Measurements from ENCODE around the gene GUCD1. TPM values are rescaled to one million over a fixed set of nuclear protein-coding genes. Genes with fewer than 3 reads are reported as not detected.
A peak's percentile ranks its signal among the peaks of the same experiment; 100 is the strongest.

GUCD1 gene
- polyA plus RNA-seq, 4 donors = 147 to 494 (median 314) TPM

GRCh38 chr22:24513378-24514240 is 41.3 kb downstream of the GUCD1 start:
- FAIRE-seq (no peak), DNase-seq (no peak)
- Histone ChIP-seq H3K9me3 (ENCODE audit: control insufficient read depth in 2 of 2, insufficient read depth in 1 of 2, low read depth in 1 of 2, low read length in 1 of 2) (no peaks in the 10 kb centered on the region), H3K27me3 (ENCODE audit: control insufficient read depth in 3 of 3, insufficient read depth in 3 of 3, low read length in 3 of 3) (no peaks in the 10 kb centered on the region), H3K27ac (ENCODE audit: low read depth in 1 of 3, low read length in 2 of 3) (peak overlapping the region in 1 of 3 donors; percentile 90), H3K4me3 (ENCODE audit: low read depth in 1 of 3, low read length in 3 of 3) (no peak overlapping the region), H3K4me1 (ENCODE audit: control insufficient read depth in 3 of 3, insufficient read depth in 2 of 3, low read depth in 1 of 3, low read length in 2 of 3) (peaks cover 2 to 74% (median 4%) of the 10 kb centered on the region in 3 donors), H3K36me3 (ENCODE audit: control insufficient read depth in 3 of 3, insufficient read depth in 2 of 3, low read depth in 1 of 3, low read length in 3 of 3) (peaks cover 0 to 8% (median 0%) of the 10 kb centered on the region in 3 donors)
- 74 to 84% (median 76%) methylated on average over 9 of the region's 9 CpGs for WGBS, 3 donors

GRCh38 chr22:24512043-24512442 is 42.9 kb downstream of the GUCD1 start:
- Histone ChIP-seq H3K27me3 (ENCODE audit: control insufficient read depth in 3 of 3, insufficient read depth in 3 of 3, low read length in 3 of 3) (no peaks in the 10 kb centered on the region), H3K27ac (ENCODE audit: low read depth in 1 of 3, low read length in 2 of 3) (no peak overlapping the region), H3K36me3 (ENCODE audit: control insufficient read depth in 3 of 3, insufficient read depth in 2 of 3, low read depth in 1 of 3, low read length in 3 of 3) (peaks cover 0 to 6% (median 0%) of the 10 kb centered on the region in 3 donors), H3K4me3 (ENCODE audit: low read depth in 1 of 3, low read length in 3 of 3) (no peak overlapping the region), H3K9me3 (ENCODE audit: control insufficient read depth in 2 of 2, insufficient read depth in 1 of 2, low read depth in 1 of 2, low read length in 1 of 2) (no peaks in the 10 kb centered on the region), H3K4me1 (ENCODE audit: control insufficient read depth in 3 of 3, insufficient read depth in 2 of 3, low read depth in 1 of 3, low read length in 2 of 3) (peaks cover 6 to 79% (median 7%) of the 10 kb centered on the region in 3 donors)
- 33 to 51% (median 48%) methylated on average over 3 of the region's 3 CpGs for WGBS, 3 donors
- DNase-seq = no peak
- no peak for FAIRE-seq

- no peak for FAIRE-seq
- Histone ChIP-seq H3K27ac (ENCODE audit: low read depth in 1 of 3, low read length in 2 of 3) (peak overlapping the region in 1 of 3 donors; percentile 61), H3K36me3 (ENCODE audit: control insufficient read depth in 3 of 3, insufficient read depth in 2 of 3, low read depth in 1 of 3, low read length in 3 of 3) (peaks cover 0 to 6% (median 0%) of the 10 kb centered on the region in 3 donors), H3K4me3 (ENCODE audit: low read depth in 1 of 3, low read length in 3 of 3) (no peak overlapping the region), H3K4me1 (ENCODE audit: control insufficient read depth in 3 of 3, insufficient read depth in 2 of 3, low read depth in 1 of 3, low read length in 2 of 3) (peaks cover 7 to 82% (median 8%) of the 10 kb centered on the region in 3 donors), H3K9me3 (ENCODE audit: control insufficient read depth in 2 of 2, insufficient read depth in 1 of 2, low read depth in 1 of 2, low read length in 1 of 2) (no peaks in the 10 kb centered on the region), H3K27me3 (ENCODE audit: control insufficient read depth in 3 of 3, insufficient read depth in 3 of 3, low read length in 3 of 3) (no peaks in the 10 kb centered on the region)
- DNase-seq = peak; percentile 37 to 75
- WGBS, 3 donors = 16 to 35% (median 31%) methylated on average over 10 of the region's 10 CpGs
These were observed 44.0 kb downstream of the GUCD1 start for GRCh38 chr22:24510637-24511625.

- H3K36me3 ChIP-seq (ENCODE audit: control insufficient read depth in 3 of 3, insufficient read depth in 2 of 3, low read depth in 1 of 3, low read length in 3 of 3) = peaks cover 0 to 6% (median 0%) of the 10 kb centered on the region in 3 donors
- no peaks in the 10 kb centered on the region for H3K9me3 ChIP-seq (ENCODE audit: control insufficient read depth in 2 of 2, insufficient read depth in 1 of 2, low read depth in 1 of 2, low read length in 1 of 2)
- H3K4me1 ChIP-seq (ENCODE audit: control insufficient read depth in 3 of 3, insufficient read depth in 2 of 3, low read depth in 1 of 3, low read length in 2 of 3) = peaks cover 8 to 75% (median 8%) of the 10 kb centered on the region in 3 donors
- H3K27ac ChIP-seq (ENCODE audit: low read depth in 1 of 3, low read length in 2 of 3) = peak overlapping the region in 1 of 3 donors; percentile 86
- no peak overlapping the region for H3K4me3 ChIP-seq (ENCODE audit: low read depth in 1 of 3, low read length in 3 of 3)
- H3K27me3 ChIP-seq (ENCODE audit: control insufficient read depth in 3 of 3, insufficient read depth in 3 of 3, low read length in 3 of 3) = no peaks in the 10 kb centered on the region
- no peak for DNase-seq
- no peak for FAIRE-seq
- WGBS, 3 donors = 80 to 97% (median 82%) methylated on average over 7 of the region's 7 CpGs
These were observed 47.2 kb downstream of the GUCD1 start for GRCh38 chr22:24507716-24508115.

- no peak for FAIRE-seq
- peaks cover 0 to 6% (median 0%) of the 10 kb centered on the region in 3 donors for H3K36me3 ChIP-seq (ENCODE audit: control insufficient read depth in 3 of 3, insufficient read depth in 2 of 3, low read depth in 1 of 3, low read length in 3 of 3)
- peak; percentile 59 to 65 for DNase-seq
- H3K4me3 ChIP-seq (ENCODE audit: low read depth in 1 of 3, low read length in 3 of 3) = no peak overlapping the region
- peak overlapping the region in 2 of 3 donors; percentile 18 to 86 for H3K27ac ChIP-seq (ENCODE audit: low read depth in 1 of 3, low read length in 2 of 3)
- peaks cover 5 to 79% (median 8%) of the 10 kb centered on the region in 3 donors for H3K4me1 ChIP-seq (ENCODE audit: control insufficient read depth in 3 of 3, insufficient read depth in 2 of 3, low read depth in 1 of 3, low read length in 2 of 3)
- H3K27me3 ChIP-seq (ENCODE audit: control insufficient read depth in 3 of 3, insufficient read depth in 3 of 3, low read length in 3 of 3) = no peaks in the 10 kb centered on the region
- no peaks in the 10 kb centered on the region for H3K9me3 ChIP-seq (ENCODE audit: control insufficient read depth in 2 of 2, insufficient read depth in 1 of 2, low read depth in 1 of 2, low read length in 1 of 2)
- 51 to 68% (median 59%) methylated on average over 6 of the region's 6 CpGs for WGBS, 3 donors
These were observed 48.0 kb downstream of the GUCD1 start for GRCh38 chr22:24506802-24507438.

GRCh38 chr22:24504956-24505736 is 49.8 kb downstream of the GUCD1 start:
- H3K27ac ChIP-seq (ENCODE audit: low read depth in 1 of 3, low read length in 2 of 3) = peak overlapping the region in 1 of 3 donors; percentile 86
- WGBS, 3 donors = 88 to 91% (median 91%) methylated on average over 3 of the region's 3 CpGs
- DNase-seq (no peak), FAIRE-seq (no peak)
- H3K36me3 ChIP-seq (ENCODE audit: control insufficient read depth in 3 of 3, insufficient read depth in 2 of 3, low read depth in 1 of 3, low read length in 3 of 3) = peaks cover 0 to 6% (median 0%) of the 10 kb centered on the region in 3 donors
- no peaks in the 10 kb centered on the region for H3K9me3 ChIP-seq (ENCODE audit: control insufficient read depth in 2 of 2, insufficient read depth in 1 of 2, low read depth in 1 of 2, low read length in 1 of 2)
- H3K27me3 ChIP-seq (ENCODE audit: control insufficient read depth in 3 of 3, insufficient read depth in 3 of 3, low read length in 3 of 3) = no peaks in the 10 kb centered on the region
- H3K4me1 ChIP-seq (ENCODE audit: control insufficient read depth in 3 of 3, insufficient read depth in 2 of 3, low read depth in 1 of 3, low read length in 2 of 3) = peaks cover 4 to 83% (median 8%) of the 10 kb centered on the region in 3 donors
- no peak overlapping the region for H3K4me3 ChIP-seq (ENCODE audit: low read depth in 1 of 3, low read length in 3 of 3)

- WGBS, 3 donors = 92 to 100% (median 100%) methylated on average over 2 of the region's 2 CpGs
- no peak for FAIRE-seq
- Histone ChIP-seq H3K27ac (ENCODE audit: low read depth in 1 of 3, low read length in 2 of 3) (peak overlapping the region in 1 of 3 donors; percentile 86), H3K4me1 (ENCODE audit: control insufficient read depth in 3 of 3, insufficient read depth in 2 of 3, low read depth in 1 of 3, low read length in 2 of 3) (peaks cover 4 to 83% (median 8%) of the 10 kb centered on the region in 3 donors), H3K36me3 (ENCODE audit: control insufficient read depth in 3 of 3, insufficient read depth in 2 of 3, low read depth in 1 of 3, low read length in 3 of 3) (peaks cover 0 to 6% (median 0%) of the 10 kb centered on the region in 3 donors), H3K4me3 (ENCODE audit: low read depth in 1 of 3, low read length in 3 of 3) (no peak overlapping the region), H3K9me3 (ENCODE audit: control insufficient read depth in 2 of 2, insufficient read depth in 1 of 2, low read depth in 1 of 2, low read length in 1 of 2) (no peaks in the 10 kb centered on the region), H3K27me3 (ENCODE audit: control insufficient read depth in 3 of 3, insufficient read depth in 3 of 3, low read length in 3 of 3) (no peaks in the 10 kb centered on the region)
- no peak for DNase-seq
These were observed 50.4 kb downstream of the GUCD1 start for GRCh38 chr22:24504540-24504939.
